H1 (cell line): Measurements from ENCODE around the gene VPS35L. TPM values are rescaled to one million over a fixed set of nuclear protein-coding genes. Genes with fewer than 3 reads are reported as not detected.

Experiments
- CTCF ChIA-PET: fragments of 300-600 bp; sonication (Branson Sonifier 250); formaldehyde crosslinking; loops from one replicate; lab custom pipeline; 2021; ENCODE audit not compliant: partially characterized antibody; lab: Charles Lee
- POLR2A ChIA-PET: fragments of 300-600 bp; sonication (Branson Sonifier 250); formaldehyde crosslinking; loops from one replicate; lab custom pipeline; 2021; ENCODE audit warnings: inconsistent platforms; ENCODE audit not compliant: partially characterized antibody; lab: Charles Lee
- DNase-seq, 2 experiments: peaks; one replicate each; pipeline versions ENCODE4 v3.0.0 to v3.0.0-alpha.2; 2010 to 2022; ENCODE audit warnings: low spot score in 2 of 2, low read depth in 1 of 2, mixed read lengths in 1 of 2
- FAIRE-seq: peaks from 2 replicates; lab custom pipeline; 2011; peaks lifted over from hg19 to GRCh38; lab: Jason Lieb, UNC
- H2AFZ ChIP-seq: 2 replicates; pipeline ENCODE4 v1.8.1; 2012; ENCODE audit warnings: low read length, inconsistent platforms
- H2AK5ac ChIP-seq: 2 replicates; pipeline ENCODE4 v1.6.1; 2013; ENCODE audit warnings: low read depth, low read length
- H2BK120ac ChIP-seq: replicated peaks from 2 replicates; pipeline ENCODE3; 2013; ENCODE audit warnings: low read depth, low read length, inconsistent platforms
- H2BK12ac ChIP-seq: 2 replicates; pipeline ENCODE4 v1.6.1; 2013; ENCODE audit warnings: low read depth, low read length
- H2BK15ac ChIP-seq: 2 replicates; pipeline ENCODE4 v1.6.1; 2013; ENCODE audit warnings: low read length
- H2BK20ac ChIP-seq: 2 replicates; pipeline ENCODE4 v1.6.1; 2013; ENCODE audit warnings: low read length
- H2BK5ac ChIP-seq: 2 replicates; pipeline ENCODE4 v1.6.1; 2013; ENCODE audit warnings: low read depth, low read length
- H3K14ac ChIP-seq: 2 replicates; pipeline ENCODE4 v1.6.1; 2013; ENCODE audit warnings: inconsistent platforms; ENCODE audit not compliant: insufficient read length
- H3K18ac ChIP-seq: 2 replicates; pipeline ENCODE4 v1.6.1; 2013; ENCODE audit warnings: low read length; ENCODE audit errors: extremely low read depth
- H3K23ac ChIP-seq: 2 replicates; pipeline ENCODE4 v1.6.1; 2013; ENCODE audit warnings: inconsistent platforms; ENCODE audit not compliant: insufficient read length
- H3K23me2 ChIP-seq: 2 replicates; pipeline ENCODE4 v1.6.1; 2013; ENCODE audit warnings: low read depth, low read length
- H3K27ac ChIP-seq: 2 replicates; pipeline ENCODE4 v1.6.1; 2011; ENCODE audit warnings: low read depth, low read length, inconsistent platforms
- H3K27me3 ChIP-seq, 4 experiments: replicated peaks in 1 of 4; 1 replicate in 1 of 4; 2 replicates in 3 of 4; pipeline versions ENCODE4 v1.6.1 to v1.8.1; 2011 to 2013; ENCODE audit warnings: low read length in 3 of 4, mild to moderate bottlenecking in 3 of 4, inconsistent platforms in 2 of 4, mixed read lengths in 2 of 4, moderate library complexity in 1 of 4; ENCODE audit not compliant: control insufficient read depth in 3 of 4, insufficient read depth in 3 of 4; ENCODE audit errors: extremely low read depth in 1 of 4
- H3K36me3 ChIP-seq, 4 experiments: 2 replicates each; pipeline versions ENCODE4 v1.6.1 to v1.8.1; 2011 to 2013; ENCODE audit warnings: mild to moderate bottlenecking in 4 of 4, low read length in 3 of 4, moderate library complexity in 2 of 4, control low read depth in 1 of 4, inconsistent platforms in 1 of 4; ENCODE audit not compliant: insufficient read depth in 4 of 4, control insufficient read depth in 2 of 4
- H3K4ac ChIP-seq: replicated peaks from 2 replicates; pipeline ENCODE3; 2013; ENCODE audit warnings: low read length, low read depth, mixed read lengths, inconsistent platforms; ENCODE audit not compliant: insufficient read length
- H3K4me1 ChIP-seq, 4 experiments: replicated peaks in 1 of 4; 1 replicate in 1 of 4; 2 replicates in 3 of 4; pipeline versions ENCODE4 v1.6.1 to v1.8.1; 2011 to 2013; ENCODE audit warnings: low read length in 3 of 4, inconsistent platforms in 2 of 4, mixed read lengths in 1 of 4; ENCODE audit not compliant: insufficient read depth in 4 of 4, control insufficient read depth in 3 of 4
- H3K4me2 ChIP-seq, 2 experiments: 2 replicates each; pipeline versions ENCODE4 v1.6.1 to v1.8.1; 2011 to 2013; ENCODE audit warnings: low read depth in 2 of 2, low read length in 2 of 2, control low read depth in 1 of 2, inconsistent platforms in 1 of 2, mild to moderate bottlenecking in 1 of 2; ENCODE audit not compliant: insufficient read depth in 1 of 2
- H3K4me3 ChIP-seq, 4 experiments: fragments of 200-600, 300-600 bp in 1 of 4; sonication (generic), shearing (Covaris generic), sonication (Bioruptor Twin) in 1 of 4; 2 replicates each; pipeline versions ENCODE4 v1.5.1 to v1.8.1; 2011 to 2016; ENCODE audit warnings: low read length in 4 of 4, low read depth in 3 of 4, control low read depth in 2 of 4, inconsistent platforms in 2 of 4, mild to moderate bottlenecking in 2 of 4, mixed read lengths in 1 of 4, moderate library complexity in 1 of 4; ENCODE audit not compliant: insufficient read depth in 2 of 4; ENCODE audit errors: extremely low read depth in 1 of 4
- H3K56ac ChIP-seq: replicated peaks from 2 replicates; pipeline ENCODE3; 2013; ENCODE audit warnings: low read depth, mild to moderate bottlenecking, mixed read lengths, low read length, inconsistent platforms; ENCODE audit not compliant: insufficient read length
- H3K79me1 ChIP-seq: 2 replicates; pipeline ENCODE4 v1.6.1; 2013; ENCODE audit warnings: low read depth, low read length, control low read depth
- H3K79me2 ChIP-seq, 2 experiments: 2 replicates each; pipeline versions ENCODE4 v1.6.1 to v1.8.1; 2012 to 2013; ENCODE audit warnings: low read length in 2 of 2, mild to moderate bottlenecking in 2 of 2, inconsistent platforms in 1 of 2; ENCODE audit not compliant: insufficient read depth in 2 of 2, control insufficient read depth in 1 of 2
- H3K9ac ChIP-seq, 4 experiments: replicated peaks in 1 of 4; 1 replicate in 1 of 4; 2 replicates in 3 of 4; pipeline versions ENCODE4 v1.6.1 to v1.8.1; 2011 to 2013; ENCODE audit warnings: low read depth in 3 of 4, low read length in 3 of 4, control low read depth in 2 of 4, mild to moderate bottlenecking in 2 of 4, moderate library complexity in 2 of 4, inconsistent platforms in 1 of 4; ENCODE audit errors: extremely low read depth in 1 of 4
- H3K9me3 ChIP-seq, 2 experiments: 2 replicates each; pipeline versions ENCODE4 v1.6.1 to v1.8.1; 2012 to 2013; ENCODE audit warnings: mild to moderate bottlenecking in 2 of 2, moderate library complexity in 2 of 2, control low read depth in 1 of 2, inconsistent platforms in 1 of 2, low read depth in 1 of 2, low read length in 1 of 2, mixed read lengths in 1 of 2; ENCODE audit not compliant: insufficient read depth in 2 of 2
- H4K20me1 ChIP-seq, 2 experiments: replicated peaks in 1 of 2; 2 replicates each; pipeline versions ENCODE3 to v1.8.1; 2011 to 2013; ENCODE audit warnings: inconsistent platforms in 2 of 2, low read length in 2 of 2, mild to moderate bottlenecking in 1 of 2; ENCODE audit not compliant: insufficient read depth in 2 of 2, control insufficient read depth in 1 of 2
- H4K5ac ChIP-seq: 2 replicates; pipeline ENCODE4 v1.6.1; 2013; ENCODE audit warnings: low read length, low read depth, mixed read lengths, inconsistent platforms; ENCODE audit not compliant: insufficient read length
- H4K8ac ChIP-seq: 2 replicates; pipeline ENCODE4 v1.8.0; 2013; ENCODE audit warnings: mild to moderate bottlenecking, moderate library complexity, low read length, inconsistent platforms; ENCODE audit not compliant: insufficient read depth; ENCODE audit errors: extremely low read depth
- H4K91ac ChIP-seq: replicated peaks from 2 replicates; pipeline ENCODE3; 2013; ENCODE audit warnings: low read length, mixed read lengths, inconsistent platforms; ENCODE audit not compliant: insufficient read length
- CBX5 ChIP-seq: fragments of 300-800, 300-1000 bp; sonication (generic); IDR thresholded peaks from 2 replicates; pipeline ENCODE4 v1.7.1; 2016; ENCODE audit warnings: antibody characterized with exemption, low read length, low read depth
- CREB1 ChIP-seq: IDR thresholded peaks from 2 replicates; pipeline ENCODE4 v1.6.1; 2012; ENCODE audit warnings: inconsistent platforms
- CTCF ChIP-seq, 3 experiments: IDR thresholded peaks; 1 replicate in 2 of 3; 2 replicates in 1 of 3; pipeline versions ENCODE4 v1.5.1 to v1.6.1; 2011; ENCODE audit warnings: low read length in 3 of 3, mild to moderate bottlenecking in 3 of 3, inconsistent platforms in 2 of 3, low read depth in 1 of 3, moderate library complexity in 1 of 3; ENCODE audit not compliant: insufficient read depth in 1 of 3; ENCODE audit errors: control extremely low read depth in 1 of 3
- JUN ChIP-seq: IDR thresholded peaks from 2 replicates; pipeline ENCODE4 v1.6.1; 2011; ENCODE audit warnings: low read depth, mild to moderate bottlenecking, improper control_type of control experiment, low read length
- POLR2A ChIP-seq, 2 experiments: IDR thresholded peaks; 1 replicate in 1 of 2; 2 replicates in 1 of 2; pipeline ENCODE4 v1.6.1; 2011; ENCODE audit warnings: low read depth in 2 of 2, low read length in 2 of 2, mild to moderate bottlenecking in 2 of 2; ENCODE audit errors: control extremely low read depth in 1 of 2
- SIN3A ChIP-seq, 2 experiments: IDR thresholded peaks in 1 of 2; conservative IDR thresholded peaks in 1 of 2; 2 replicates each; pipeline ENCODE4 v1.6.1; 2011 to 2012; ENCODE audit warnings: low read length in 2 of 2, improper control_type of control experiment in 1 of 2, low read depth in 1 of 2, mild to moderate bottlenecking in 1 of 2
- SP2 ChIP-seq: IDR thresholded peaks from 2 replicates; pipeline ENCODE4 v1.6.1; 2012; ENCODE audit warnings: mild to moderate bottlenecking, low read length, inconsistent platforms
- SUZ12 ChIP-seq: fragments of 200-600 bp; sonication (generic); IDR thresholded peaks from 2 replicates; pipeline ENCODE4 v1.6.1; 2012; ENCODE audit warnings: mild to moderate bottlenecking, inconsistent platforms, low read length, moderate library complexity, mixed read lengths
- YY1 ChIP-seq: IDR thresholded peaks from 2 replicates; pipeline ENCODE4 v1.6.1; 2011; ENCODE audit warnings: low read depth, mild to moderate bottlenecking, low read length
- WGBS, 2 experiments: shearing (Covaris generic) in 1 of 2; methylation state at CpG; one replicate each; pipeline versions ENCODE4 v1.1.6 to v1.1.7; 2013 to 2015; ENCODE audit warnings: low lambda C conversion rate in 2 of 2, mixed read lengths in 2 of 2, inconsistent platforms in 1 of 2, low coverage in 1 of 2, missing lambda C conversion rate in 1 of 2; ENCODE audit not compliant: insufficient replicate concordance in 2 of 2, insufficient coverage in 1 of 2, insufficient read length in 1 of 2; ENCODE audit errors: extremely low coverage in 1 of 2, missing lambda C conversion rate in 1 of 2; 5-methylcytosine and 5-hydroxymethylcytosine counted together
- polyA plus RNA-seq, 7 experiments: library from polyadenylated mRNA; depleted of rRNA in 3 of 7; stranded (reverse) in 5 of 7; unstranded in 2 of 7; fragments of >200 nt in 5 of 7; fragments of 200-250 nt in 2 of 7; gene quantifications; 1 replicate in 5 of 7; 2 replicates in 1 of 7; 4 replicates in 1 of 7; pipeline versions ENCODE4 v1.2.1 to v1.2.3, GENCODE V29; 2011 to 2013; ENCODE audit warnings: missing spikeins in 2 of 7, mixed read lengths in 2 of 7
- total RNA-seq: library from RNA; stranded (reverse); fragmentation: NEBNext Ultra II Directional; extraction: Animal tissue kit (Norgen Biotek cat#: 25700); gene quantifications from 2 replicates; pipeline ENCODE4 v1.2.1, GENCODE V29; 2021

Gene VPS35L
- total and polyA plus RNA-seq, 2 of the 8 experiments (the other 6 are each of a cell fraction or from before 2014, with no cell fraction given): 31.5 to 57.1 TPM

GRCh38 chr16:19563377-19563776 is 7.9 kb downstream of the VPS35L start:
- Histone ChIP-seq H4K8ac (no peak overlapping the region), H4K91ac (no peak overlapping the region), H3K9ac (no peak overlapping the region), H3K27me3 (no peaks in the 10 kb centered on the region), H3K56ac (no peak overlapping the region), H3K23me2 (no peaks in the 10 kb centered on the region), H3K4me3 (no peak overlapping the region), H3K9me3 (0 out of 4 replicates have a peak, but pooled peaks cover 0 to 3% of the 10 kb centered on the region in 2 experiments), H4K5ac (no peak overlapping the region), H2BK20ac (no peak overlapping the region), H2AFZ (no peak overlapping the region), H2BK120ac (no peak overlapping the region), H3K23ac (no peak overlapping the region), H3K4me1 (peaks cover 0 to 4% (median 3%) of the 10 kb centered on the region in 4 experiments; a peak in 3 of 7 replicates), H3K79me2 (peaks cover 0 to 6% of the 10 kb centered on the region in 2 experiments; a peak in 1 of 4 replicates), H3K79me1 (peaks cover 3% of the 10 kb centered on the region; the same call in 1 of the 2 replicates), H2AK5ac (no peak overlapping the region), H4K20me1 (peaks cover 0 to 2% of the 10 kb centered on the region in 2 experiments), H3K36me3 (peaks cover 0 to 13% (median 6%) of the 10 kb centered on the region in 4 experiments; a peak in 4 of 8 replicates), H2BK5ac (no peak overlapping the region), H3K14ac (no peak overlapping the region), H2BK12ac (no peak overlapping the region), H2BK15ac (no peak overlapping the region), H3K18ac (no peak overlapping the region), H3K4me2 (no peak overlapping the region), H3K4ac (no peak overlapping the region), H3K27ac (no peak overlapping the region)
- 82% methylated on average over 4 of the region's 4 CpGs; no CpG with 5 or more reads in 1 of the 2 experiments for WGBS, 2 experiments
- ChIA-PET CTCF (interaction anchor here (0.6 to 1.4 kb wide), 8 partner anchors 8 to 1175 kb away, joined by 3 to 7 read pairs (median 3); partner anchors contain the start of gene VPS35L), POLR2A (interaction anchor here (1.1 kb wide), 1 partner anchor 8 kb away, joined by 3 read pairs; the partner anchor contains the start of gene VPS35L)
- no peak for FAIRE-seq
- DNase-seq: no peak
- TF ChIP-seq SUZ12: no peak
- TF ChIP-seq JUN: no peak
- no peak for TF ChIP-seq CREB1
- TF ChIP-seq POLR2A (IDR thresholded peaks at IDR 0.05; ENCODE audit: control extremely low read depth in 1 of 2, low read depth in 2 of 2, low read length in 2 of 2): no peak
- no peak for TF ChIP-seq CBX5
- TF ChIP-seq SIN3A (conservative IDR thresholded peaks at IDR 0.05 in 1 of 2, IDR thresholded peaks at IDR 0.05 in 1 of 2; ENCODE audit: low read depth in 1 of 2, low read length in 2 of 2): no peak
- no peak for TF ChIP-seq CTCF (IDR thresholded peaks at IDR 0.05; ENCODE audit: control extremely low read depth in 1 of 3, insufficient read depth in 1 of 3, low read depth in 1 of 3, low read length in 3 of 3)
- TF ChIP-seq SP2: no peak
- TF ChIP-seq YY1: no peak
